Gastroesophageal sphincter (tissue), 4 donors: ENCODE results near the gene C1QTNF8. TPM values are rescaled to one million over a fixed set of nuclear protein-coding genes. Genes with fewer than 3 reads are reported as not detected.

Experiments
- ATAC-seq: fragments of 150-250 bp; one replicate; pipeline ENCODE4 v1.9.1; 2016; ENCODE audit warnings: mild to moderate bottlenecking, moderate library complexity
- H3K27ac ChIP-seq, 4 donors: fragments of 200-600 bp; sonication (generic) in 3 of 4; 1 replicate in 3 of 4; 2 replicates in 1 of 4; pipeline ENCODE4 v1.5.1; 2016 to 2019
- H3K27me3 ChIP-seq: fragments of 200-600 bp; sonication (generic); one replicate; pipeline ENCODE4 v1.5.1; 2019
- H3K36me3 ChIP-seq, 2 donors: fragments of 200-600 bp; sonication (generic); one replicate each; pipeline ENCODE4 v1.5.1; 2019; ENCODE audit warnings: control low read depth in 1 of 2
- H3K4me1 ChIP-seq, 3 donors: fragments of 200-600 bp; sonication (generic); 1 replicate in 2 of 3; 2 replicates in 1 of 3; pipeline ENCODE4 v1.5.1; 2016 to 2019; ENCODE audit warnings: control low read depth in 2 of 3
- H3K4me3 ChIP-seq, 2 donors: fragments of 200-600 bp; sonication (generic); one replicate each; pipeline ENCODE4 v1.5.1; 2019; ENCODE audit warnings: mild to moderate bottlenecking in 1 of 2, moderate library complexity in 1 of 2
- H3K9me3 ChIP-seq, 3 donors: fragments of 200-600 bp; sonication (generic); one replicate each; pipeline ENCODE4 v1.5.1; 2017 to 2019; ENCODE audit warnings: control low read depth in 2 of 3
- CTCF ChIP-seq, 4 experiments: fragments of 200-600 bp in 2 of 4; fragments of 450-650 bp in 2 of 4; sonication (generic) in 1 of 4; IDR thresholded peaks; one replicate each; pipeline ENCODE4 v1.5.1; 2017 to 2019; ENCODE audit warnings: antibody characterized with exemption in 4 of 4, mild to moderate bottlenecking in 2 of 4, moderate library complexity in 2 of 4
- EP300 ChIP-seq: sonication (generic); formaldehyde crosslinking; IDR thresholded peaks from one replicate; pipeline ENCODE4 v1.6.1; 2017; ENCODE audit warnings: antibody characterized with exemption, mild to moderate bottlenecking
- POLR2A ChIP-seq, 2 donors: fragments of 450-650 bp; IDR thresholded peaks; one replicate each; pipeline ENCODE4 v1.6.1; 2017; ENCODE audit warnings: antibody characterized with exemption in 2 of 2, mild to moderate bottlenecking in 2 of 2, moderate library complexity in 1 of 2
- POLR2AphosphoS5 ChIP-seq: sonication (generic); formaldehyde crosslinking; IDR thresholded peaks from one replicate; pipeline ENCODE4 v1.6.1; 2017; ENCODE audit warnings: antibody characterized with exemption
- WGBS, 2 donors: methylation state at CpG; one replicate each; pipeline ENCODE4 v1.1.5; 2018; ENCODE audit warnings: low coverage in 1 of 2; 5-methylcytosine and 5-hydroxymethylcytosine counted together
- total RNA-seq, 4 donors: library from RNA; depleted of rRNA; stranded (reverse); fragments of >200 nt; gene quantifications; one replicate each; pipeline ENCODE4 v1.1.0, GENCODE V29; 2016

C1QTNF8 gene
- total RNA-seq, 4 donors from 2014 or later, result not detected

- ATAC-seq, result no peak
- Histone ChIP-seq H3K27me3 (peaks cover 90% of the 10 kb centered on the region), H3K4me1 (no peaks in the 10 kb centered on the region), H3K27ac (no peak overlapping the region), H3K4me3 (no peak overlapping the region), H3K9me3 (peaks cover 0 to 23% (median 0%) of the 10 kb centered on the region in 3 donors), H3K36me3 (no peaks in the 10 kb centered on the region)
- no peak for TF ChIP-seq POLR2AphosphoS5
- no peak for TF ChIP-seq POLR2A (IDR thresholded peaks at IDR 0.05)
- no peak for TF ChIP-seq EP300
- TF ChIP-seq CTCF (IDR thresholded peaks at IDR 0.05), result no peak
- WGBS, 2 donors, result 91% methylated on average over 13 of the region's 43 CpGs; no CpG with 5 or more reads in 1 of the 2 donors
Observed at GRCh38 chr16:1061769-1062505, 34.1 kb downstream of the C1QTNF8 start.

- Histone ChIP-seq H3K36me3 (no peaks in the 10 kb centered on the region), H3K4me3 (no peak overlapping the region), H3K4me1 (no peaks in the 10 kb centered on the region), H3K9me3 (peaks cover 0 to 34% (median 0%) of the 10 kb centered on the region in 3 donors), H3K27ac (no peak overlapping the region), H3K27me3 (peaks cover 87% of the 10 kb centered on the region)
- no peak for ATAC-seq
- 86% methylated on average over 3 of the region's 42 CpGs; no CpG with 5 or more reads in 1 of the 2 donors for WGBS, 2 donors
- TF ChIP-seq POLR2A (IDR thresholded peaks at IDR 0.05) (no peak), POLR2AphosphoS5 (no peak), EP300 (no peak), CTCF (IDR thresholded peaks at IDR 0.05) (no peak)
Observed at GRCh38 chr16:1060416-1061340, 35.4 kb downstream of the C1QTNF8 start.

- H3K4me3 ChIP-seq, result no peak overlapping the region
- no peak overlapping the region for H3K27ac ChIP-seq
- peaks cover 0 to 34% (median 0%) of the 10 kb centered on the region in 3 donors for H3K9me3 ChIP-seq
- no peak for ATAC-seq
- H3K4me1 ChIP-seq, result peaks cover 0 to 7% (median 3%) of the 10 kb centered on the region in 3 donors
- TF ChIP-seq POLR2A (IDR thresholded peaks at IDR 0.05) (no peak), CTCF (IDR thresholded peaks at IDR 0.05) (no peak), EP300 (no peak), POLR2AphosphoS5 (no peak)
- H3K36me3 ChIP-seq, result no peaks in the 10 kb centered on the region
- H3K27me3 ChIP-seq, result peaks cover 87% of the 10 kb centered on the region
- 67 to 71% methylated on average over 1 to 2 of the region's 3 CpGs for WGBS, 2 donors
Observed at GRCh38 chr16:1059310-1059709, 36.7 kb downstream of the C1QTNF8 start.

- Histone ChIP-seq H3K4me3 (no peak overlapping the region), H3K9me3 (peaks cover 0 to 34% (median 0%) of the 10 kb centered on the region in 3 donors), H3K27ac (no peak overlapping the region), H3K36me3 (no peaks in the 10 kb centered on the region), H3K27me3 (peaks cover 87% of the 10 kb centered on the region), H3K4me1 (peaks cover 0 to 7% (median 3%) of the 10 kb centered on the region in 3 donors)
- ATAC-seq, result no peak
- WGBS, 2 donors, result no CpG with 5 or more reads among the region's 14 CpGs
- TF ChIP-seq CTCF (IDR thresholded peaks at IDR 0.05), result no peak
- no peak for TF ChIP-seq EP300
- TF ChIP-seq POLR2AphosphoS5, result no peak
- TF ChIP-seq POLR2A (IDR thresholded peaks at IDR 0.05), result no peak
Observed at GRCh38 chr16:1058216-1058615, 37.8 kb downstream of the C1QTNF8 start.
